GM19455 (cell line): Measurements from ENCODE around the gene CC2D2A.

Experiments used
- ATAC-seq: cut with Tn5 transposase; IDR thresholded peaks from one replicate; pipeline ENCODE4 v1.9.1; 2021; ENCODE audit not compliant: unreplicated experiment

The CC2D2A gene

DNA sequence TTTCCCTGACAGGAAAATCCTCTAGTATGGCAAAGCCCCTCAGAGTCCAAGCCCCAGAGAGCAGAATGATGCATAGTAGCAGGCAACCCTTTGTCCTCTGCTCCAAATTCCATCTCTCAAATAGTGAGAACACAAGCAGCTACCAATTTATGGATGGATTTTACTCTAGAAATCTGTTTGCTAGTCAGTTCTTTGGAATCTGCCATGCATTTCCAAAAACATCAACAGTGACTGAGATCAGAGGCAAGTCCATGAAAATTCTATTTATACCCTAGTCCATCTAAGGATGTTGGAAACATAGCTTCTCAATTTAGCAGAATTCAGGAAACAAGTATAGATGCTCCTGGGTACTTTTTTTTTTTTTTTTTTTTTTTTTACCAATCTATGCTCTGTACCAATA, 10.0 kb upstream of the CC2D2A start:
- ATAC-seq, result no peak

DNA sequence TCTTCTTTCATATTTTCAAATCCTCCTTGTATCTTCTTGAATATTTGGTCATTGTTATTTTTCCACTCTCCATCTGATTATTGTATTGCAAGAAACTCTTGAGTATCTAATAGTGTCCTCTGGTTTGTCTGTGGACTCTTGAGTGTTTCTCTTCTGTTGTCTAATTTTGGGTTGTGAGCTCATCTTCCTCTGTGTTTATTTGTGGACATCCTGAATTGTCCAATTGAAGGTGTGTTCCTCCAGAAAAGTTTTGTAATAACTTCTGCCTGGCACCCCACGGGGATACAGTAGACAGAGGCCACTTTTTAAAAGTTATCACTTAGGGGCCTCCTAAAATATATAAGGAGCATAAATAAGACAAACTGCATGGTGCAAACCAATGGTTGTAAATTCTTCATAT, 3.1 kb upstream of the CC2D2A start:
- ATAC-seq, result no peak

DNA sequence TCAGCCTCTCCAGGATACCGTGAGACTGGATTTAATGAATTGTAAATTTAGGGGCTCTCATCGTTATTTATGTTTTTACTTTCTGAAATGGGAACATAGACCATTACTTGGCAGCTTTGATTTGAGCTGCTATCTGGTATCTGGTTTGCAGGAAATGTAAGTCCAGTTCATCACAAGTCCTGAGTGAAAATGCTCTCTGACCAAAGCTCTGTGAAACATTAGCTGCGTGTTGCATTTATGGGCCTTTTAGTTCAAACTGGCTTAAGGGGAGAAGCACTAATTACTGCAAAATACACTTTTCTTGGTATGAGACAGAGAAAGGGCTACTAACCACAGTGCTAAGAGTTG, 420 bp downstream of the CC2D2A start:
- no peak for ATAC-seq

DNA sequence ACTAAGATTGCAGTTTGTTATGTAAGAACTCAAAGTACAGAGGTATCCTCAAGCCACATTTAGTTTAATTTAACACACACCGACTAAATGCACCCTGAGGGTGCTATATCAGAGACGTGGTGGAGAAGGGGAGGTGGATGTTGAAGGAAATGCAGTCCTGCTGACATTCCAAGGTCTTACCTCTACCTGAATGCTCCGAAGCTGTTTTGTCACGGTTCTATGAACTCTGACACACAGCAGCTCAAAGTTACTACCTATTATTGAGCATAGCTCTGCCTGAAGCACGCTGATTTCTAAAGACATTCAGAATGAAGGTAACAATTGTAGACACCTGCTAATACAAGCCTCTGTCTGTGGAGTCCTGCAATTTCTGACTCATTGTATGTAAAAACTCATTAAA, 6.7 kb downstream of the CC2D2A start:
- no peak for ATAC-seq

DNA sequence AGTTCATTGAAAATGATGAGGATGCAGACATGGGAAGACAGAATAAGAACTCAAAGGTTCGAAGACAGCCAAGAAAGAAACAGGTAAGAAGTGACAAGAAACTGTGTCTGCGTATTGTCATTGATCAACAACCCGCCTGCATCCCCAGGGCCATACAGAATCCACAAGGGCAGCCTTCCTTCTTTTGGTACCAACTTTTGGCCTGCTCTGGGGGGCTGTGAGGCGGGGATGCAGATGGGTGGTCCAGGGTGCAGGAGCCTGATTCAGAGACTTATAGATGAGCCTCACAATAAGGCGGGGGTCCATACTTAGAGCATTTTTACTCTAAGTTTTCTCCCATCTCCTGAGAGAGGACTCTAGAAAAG, 9.0 kb downstream of the CC2D2A start:
- no peak for ATAC-seq

GRCh38 chr4:15479089-15479912, 9.6 kb downstream of the CC2D2A start:
- no peak for ATAC-seq

DNA sequence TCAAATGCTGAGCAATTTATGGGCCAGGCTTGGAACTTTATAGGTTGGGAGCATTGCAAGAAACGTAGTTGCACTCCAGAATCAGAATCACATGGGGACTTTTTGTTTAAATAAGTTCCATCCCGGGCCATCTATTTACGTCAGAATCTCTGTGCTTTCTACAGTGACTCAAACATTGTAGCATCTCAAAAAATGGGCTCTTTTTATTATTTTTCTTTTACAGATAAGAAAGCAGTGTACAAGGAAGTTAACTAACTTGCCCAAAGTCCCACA, 10.2 kb downstream of the CC2D2A start:
- ATAC-seq, result no peak

- ATAC-seq, result no peak
These were observed 12.5 kb downstream of the CC2D2A start for GRCh38 chr4:15481961-15482745.

DNA sequence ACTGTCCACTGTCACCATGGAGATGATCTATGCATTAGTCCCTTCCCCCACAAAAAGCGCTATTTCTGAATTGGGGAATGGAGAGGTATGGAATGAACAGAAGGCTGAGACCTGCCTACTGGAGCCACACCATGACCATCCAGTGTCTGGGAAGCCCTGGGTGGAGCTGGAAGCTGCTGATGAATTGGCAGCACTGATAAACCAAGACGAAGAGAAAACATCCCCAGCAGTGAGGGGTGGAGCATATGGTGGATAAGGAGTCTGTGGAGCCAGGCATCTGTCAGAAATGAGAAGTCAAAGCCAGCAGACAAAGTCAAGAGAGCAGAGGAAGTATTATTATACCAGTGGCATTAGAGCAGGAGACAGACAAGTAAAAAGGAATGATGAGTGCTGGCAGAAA, 13.2 kb downstream of the CC2D2A start:
- ATAC-seq, result no peak

GRCh38 chr4:15488136-15488535, 18.5 kb downstream of the CC2D2A start:
- no peak for ATAC-seq

- no peak for ATAC-seq
These were observed 19.2 kb downstream of the CC2D2A start for GRCh38 chr4:15488658-15489470.

- ATAC-seq, result no peak
These were observed 19.9 kb downstream of the CC2D2A start for GRCh38 chr4:15489551-15489950.

- no peak for ATAC-seq
These were observed 23.7 kb downstream of the CC2D2A start for GRCh38 chr4:15493411-15493810.

- ATAC-seq, result no peak
These were observed 25.9 kb downstream of the CC2D2A start for GRCh38 chr4:15495621-15496020.

GRCh38 chr4:15498356-15498755, 28.7 kb downstream of the CC2D2A start:
- no peak for ATAC-seq

DNA sequence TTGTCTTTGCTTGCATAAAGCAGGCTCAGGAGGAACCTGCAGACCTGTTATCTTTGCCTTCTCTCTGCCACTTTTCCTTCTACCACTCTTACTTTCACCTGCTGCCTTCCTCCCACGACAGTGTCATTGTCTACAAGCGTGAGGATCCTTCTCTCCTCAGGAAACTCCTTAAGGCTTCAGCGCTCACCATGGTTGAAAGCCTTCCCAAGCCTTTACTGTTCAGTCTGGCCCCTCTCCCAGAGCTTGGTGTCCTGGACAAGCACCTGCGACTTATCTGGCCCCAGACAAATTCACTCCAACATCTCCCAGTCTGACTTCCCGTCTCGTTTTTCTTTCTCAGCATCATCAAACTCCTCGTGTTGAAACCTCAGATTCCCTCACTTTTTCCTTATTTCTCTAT, 31.0 kb downstream of the CC2D2A start:
- no peak for ATAC-seq

DNA sequence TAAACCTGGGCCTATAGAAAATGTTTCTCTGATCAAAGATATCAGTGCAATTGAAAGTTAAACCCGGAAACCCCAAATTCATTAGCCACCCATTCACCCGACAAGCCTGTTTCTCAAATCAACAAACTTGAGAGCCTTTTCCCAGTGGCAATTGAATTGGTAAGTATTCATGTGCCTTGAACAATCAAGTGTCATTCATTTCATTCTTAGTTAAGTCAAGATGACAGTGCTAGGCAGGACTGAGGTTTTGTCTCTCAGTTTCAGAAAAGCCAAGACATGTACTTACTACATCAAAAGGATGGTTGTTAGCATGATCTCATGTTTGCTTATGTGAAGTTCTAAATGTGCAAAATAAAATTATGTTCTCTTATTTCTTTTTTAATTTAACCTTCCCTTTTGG, 32.3 kb downstream of the CC2D2A start:
- ATAC-seq, result no peak

DNA sequence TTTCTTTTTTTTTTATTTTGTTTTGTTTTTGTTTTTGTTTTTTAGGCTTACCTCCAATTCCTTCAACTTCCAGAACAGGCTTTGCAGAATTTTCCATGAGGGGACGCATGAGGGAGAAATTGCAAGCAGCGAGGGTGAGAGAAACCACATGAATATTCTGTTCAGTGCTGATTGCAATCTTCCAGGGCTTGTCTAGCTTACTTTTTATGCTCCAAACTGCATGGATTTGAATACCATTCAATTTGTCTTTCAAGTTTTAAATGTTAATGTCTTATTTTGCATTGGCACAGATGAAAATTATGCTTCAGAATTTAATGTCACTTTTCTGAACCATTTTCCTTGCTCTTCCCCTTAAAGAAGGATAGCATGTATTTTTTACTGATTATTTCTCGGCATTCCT, 32.7 kb downstream of the CC2D2A start:
- ATAC-seq, result no peak

GRCh38 chr4:15504041-15504440, 34.4 kb downstream of the CC2D2A start:
- no peak for ATAC-seq

DNA sequence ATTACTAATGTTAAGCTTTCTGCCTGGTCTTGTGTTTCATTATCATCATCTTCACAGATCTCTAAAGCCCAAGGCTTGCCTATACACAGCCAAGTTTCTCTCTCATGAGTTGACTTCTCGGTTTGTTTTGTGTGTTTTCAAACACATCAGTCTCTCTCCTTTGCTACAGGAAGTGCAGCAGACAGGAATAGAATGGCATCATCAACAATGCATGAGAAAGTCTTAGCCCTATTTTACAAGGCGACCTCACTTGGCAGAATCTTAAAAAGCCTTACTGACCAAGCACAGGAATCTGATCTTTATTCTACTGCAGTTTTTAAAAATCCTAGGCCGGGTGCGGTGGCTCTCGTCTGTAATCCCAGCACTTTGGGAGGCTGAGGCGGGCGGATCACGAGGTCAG, 36.8 kb downstream of the CC2D2A start:
- ATAC-seq, result no peak

GRCh38 chr4:15507679-15508078, 38.0 kb downstream of the CC2D2A start:
- no peak for ATAC-seq

- ATAC-seq, result no peak
These were observed 41.3 kb downstream of the CC2D2A start for GRCh38 chr4:15510961-15511360.
